RWPE2 (cell line): ENCODE data around the gene TSPAN4.
A peak's percentile ranks its signal among the peaks of the same experiment; 100 is the strongest.

ENCODE experiments used
- ATAC-seq: fragments of 200-7000 bp; cut with Tn5 transposase; 3 replicates; pipeline ENCODE4 v1.9.1; 2021; ENCODE audit warnings: low read depth
- DNase-seq: peaks from one replicate; pipeline ENCODE4 v3.0.0-alpha.2; 2020; ENCODE audit warnings: low spot score
- H3K27ac ChIP-seq: fragments of 450-650 bp; 2 replicates; pipeline ENCODE4 v1.5.1; 2017; ENCODE audit warnings: mild to moderate bottlenecking; ENCODE audit not compliant: poor library complexity, severe bottlenecking
- H3K27me3 ChIP-seq: fragments of 250-450 bp; sonication (Bioruptor Pico); 2 replicates; pipeline ENCODE4 v1.5.1; 2021; ENCODE audit warnings: mild to moderate bottlenecking, moderate library complexity; ENCODE audit not compliant: insufficient read depth, poor library complexity, severe bottlenecking
- H3K36me3 ChIP-seq: fragments of 250-450 bp; sonication (Bioruptor Pico); 2 replicates; pipeline ENCODE4 v1.5.1; 2020; ENCODE audit warnings: low read depth, mild to moderate bottlenecking, moderate library complexity
- H3K4me1 ChIP-seq: fragments of 250-450 bp; sonication (Bioruptor Pico); 2 replicates; pipeline ENCODE4 v1.5.1; 2021; ENCODE audit warnings: mild to moderate bottlenecking, moderate library complexity; ENCODE audit not compliant: insufficient read depth, poor library complexity, severe bottlenecking
- H3K4me3 ChIP-seq: fragments of 250-450 bp; sonication (Bioruptor Pico); 2 replicates; pipeline ENCODE4 v1.5.1; 2021; ENCODE audit warnings: mild to moderate bottlenecking, moderate library complexity; ENCODE audit not compliant: severe bottlenecking
- H3K9me3 ChIP-seq: fragments of 250-450 bp; sonication (Bioruptor Pico); 2 replicates; pipeline ENCODE4 v1.5.1; 2021; ENCODE audit warnings: mild to moderate bottlenecking, moderate library complexity; ENCODE audit not compliant: severe bottlenecking
- TF ChIP-seq, protein P1 (sequence below): fragments of 450-650 bp; IDR thresholded peaks from one replicate; pipeline ENCODE4 v1.5.1; 2017; ENCODE audit warnings: mild to moderate bottlenecking, moderate library complexity; ENCODE audit not compliant: poor library complexity, severe bottlenecking

Gene TSPAN4

DNA sequence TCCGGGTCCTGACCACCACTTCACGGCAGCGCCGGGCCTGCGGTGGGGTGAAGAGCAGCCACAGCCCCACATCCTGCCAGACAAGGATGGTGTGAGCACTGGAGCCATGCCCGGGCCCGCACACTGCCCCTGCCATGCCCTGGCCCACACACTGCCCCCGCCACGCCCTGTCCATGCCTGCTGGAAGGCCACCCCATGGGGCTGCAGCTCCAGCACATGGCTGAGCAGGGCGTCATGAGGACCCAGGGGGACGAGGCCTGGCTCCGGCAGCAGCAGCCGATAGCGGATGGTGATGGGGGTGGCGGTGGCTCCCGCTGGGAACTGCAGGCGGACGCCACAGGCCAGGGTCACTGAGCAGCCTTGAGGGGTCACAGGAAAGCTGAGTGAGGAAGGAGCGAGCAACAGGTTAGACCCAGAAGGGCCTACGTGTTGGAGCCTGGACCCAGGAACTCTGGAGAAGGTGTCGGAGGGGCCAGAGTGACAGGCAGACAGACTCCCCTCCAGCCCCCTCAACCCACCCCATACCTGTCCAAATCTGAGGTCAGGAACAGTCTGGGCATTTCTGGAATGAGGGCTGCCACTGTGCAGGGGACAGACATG lies 40.5 kb upstream of the TSPAN4 start:
- Histone ChIP-seq H3K27ac (no peak overlapping the region), H3K27me3 (no peaks in the 10 kb centered on the region), H3K4me1 (peaks cover 3% of the 10 kb centered on the region), H3K9me3 (no peaks in the 10 kb centered on the region), H3K4me3 (no peak overlapping the region), H3K36me3 (peaks cover 20% of the 10 kb centered on the region)
- ATAC-seq (no peak), DNase-seq (no peak)
- TF ChIP-seq, protein P1, sequence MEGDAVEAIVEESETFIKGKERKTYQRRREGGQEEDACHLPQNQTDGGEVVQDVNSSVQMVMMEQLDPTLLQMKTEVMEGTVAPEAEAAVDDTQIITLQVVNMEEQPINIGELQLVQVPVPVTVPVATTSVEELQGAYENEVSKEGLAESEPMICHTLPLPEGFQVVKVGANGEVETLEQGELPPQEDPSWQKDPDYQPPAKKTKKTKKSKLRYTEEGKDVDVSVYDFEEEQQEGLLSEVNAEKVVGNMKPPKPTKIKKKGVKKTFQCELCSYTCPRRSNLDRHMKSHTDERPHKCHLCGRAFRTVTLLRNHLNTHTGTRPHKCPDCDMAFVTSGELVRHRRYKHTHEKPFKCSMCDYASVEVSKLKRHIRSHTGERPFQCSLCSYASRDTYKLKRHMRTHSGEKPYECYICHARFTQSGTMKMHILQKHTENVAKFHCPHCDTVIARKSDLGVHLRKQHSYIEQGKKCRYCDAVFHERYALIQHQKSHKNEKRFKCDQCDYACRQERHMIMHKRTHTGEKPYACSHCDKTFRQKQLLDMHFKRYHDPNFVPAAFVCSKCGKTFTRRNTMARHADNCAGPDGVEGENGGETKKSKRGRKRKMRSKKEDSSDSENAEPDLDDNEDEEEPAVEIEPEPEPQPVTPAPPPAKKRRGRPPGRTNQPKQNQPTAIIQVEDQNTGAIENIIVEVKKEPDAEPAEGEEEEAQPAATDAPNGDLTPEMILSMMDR, result no peak

DNA sequence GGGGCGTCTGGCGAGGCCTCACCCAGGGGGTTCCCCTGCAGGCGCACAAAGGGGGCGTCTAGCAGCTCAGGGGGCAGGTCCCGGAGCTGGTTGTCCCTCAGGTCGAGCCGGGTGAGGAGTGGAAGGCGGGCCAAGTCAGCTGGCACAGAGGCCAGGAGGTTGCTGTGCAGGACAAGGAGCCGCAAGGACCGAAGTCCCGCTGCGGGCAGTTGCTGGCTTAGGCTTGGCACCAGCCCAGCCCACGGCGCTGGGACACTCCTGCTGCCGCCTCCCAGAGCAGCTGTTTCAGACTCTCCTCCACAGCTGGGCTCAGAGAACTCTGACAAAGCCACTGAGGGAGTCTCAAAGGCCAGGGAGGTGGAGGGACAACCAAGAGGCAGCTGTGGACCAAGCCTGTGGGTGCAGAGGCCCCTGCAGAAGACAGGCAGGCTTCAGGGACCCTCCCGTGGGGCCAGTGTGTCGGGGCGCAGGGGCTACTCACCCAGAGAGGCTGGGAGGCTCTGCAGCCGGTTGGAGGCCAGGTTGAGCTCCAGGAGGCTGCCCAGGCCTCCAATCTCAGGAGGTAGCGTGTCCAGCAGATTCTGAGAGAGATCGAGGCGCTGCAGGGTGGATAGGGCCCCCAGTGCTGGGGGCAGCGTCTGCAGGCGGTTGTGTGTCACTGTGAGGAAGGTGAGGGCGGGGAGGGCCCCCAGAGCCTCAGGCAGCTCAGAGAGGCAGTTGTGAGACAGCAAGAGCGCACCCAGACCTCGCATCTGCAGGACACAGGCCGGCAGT lies 39.8 kb upstream of the TSPAN4 start:
- H3K27me3 ChIP-seq, result no peaks in the 10 kb centered on the region
- H3K4me3 ChIP-seq, result no peak overlapping the region
- H3K36me3 ChIP-seq, result peaks cover 20% of the 10 kb centered on the region
- TF ChIP-seq, protein P1, result no peak
- no peaks in the 10 kb centered on the region for H3K9me3 ChIP-seq
- DNase-seq (no peak), ATAC-seq (no peak)
- no peak overlapping the region for H3K27ac ChIP-seq
- H3K4me1 ChIP-seq, result peaks cover 3% of the 10 kb centered on the region

DNA sequence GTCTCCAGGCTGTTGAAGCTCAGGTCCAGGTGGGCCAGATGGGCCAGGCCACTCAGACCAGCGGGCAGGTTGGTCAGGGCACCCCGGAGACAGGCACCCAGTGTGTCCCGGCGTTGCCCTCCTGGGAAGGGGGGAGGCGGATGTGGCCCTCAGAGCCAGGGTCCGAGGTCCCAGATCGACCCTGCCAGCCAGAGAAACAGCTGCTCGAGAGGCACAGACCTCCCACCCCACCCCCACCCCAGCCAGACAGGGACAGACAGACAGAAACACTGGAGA lies 39.2 kb upstream of the TSPAN4 start:
- peaks cover 3% of the 10 kb centered on the region for H3K4me1 ChIP-seq
- H3K27ac ChIP-seq, result no peak overlapping the region
- ATAC-seq (no peak), DNase-seq (no peak)
- TF ChIP-seq, protein P1, result no peak
- peaks cover 20% of the 10 kb centered on the region for H3K36me3 ChIP-seq
- no peak overlapping the region for H3K4me3 ChIP-seq
- no peaks in the 10 kb centered on the region for H3K9me3 ChIP-seq
- no peaks in the 10 kb centered on the region for H3K27me3 ChIP-seq

DNA sequence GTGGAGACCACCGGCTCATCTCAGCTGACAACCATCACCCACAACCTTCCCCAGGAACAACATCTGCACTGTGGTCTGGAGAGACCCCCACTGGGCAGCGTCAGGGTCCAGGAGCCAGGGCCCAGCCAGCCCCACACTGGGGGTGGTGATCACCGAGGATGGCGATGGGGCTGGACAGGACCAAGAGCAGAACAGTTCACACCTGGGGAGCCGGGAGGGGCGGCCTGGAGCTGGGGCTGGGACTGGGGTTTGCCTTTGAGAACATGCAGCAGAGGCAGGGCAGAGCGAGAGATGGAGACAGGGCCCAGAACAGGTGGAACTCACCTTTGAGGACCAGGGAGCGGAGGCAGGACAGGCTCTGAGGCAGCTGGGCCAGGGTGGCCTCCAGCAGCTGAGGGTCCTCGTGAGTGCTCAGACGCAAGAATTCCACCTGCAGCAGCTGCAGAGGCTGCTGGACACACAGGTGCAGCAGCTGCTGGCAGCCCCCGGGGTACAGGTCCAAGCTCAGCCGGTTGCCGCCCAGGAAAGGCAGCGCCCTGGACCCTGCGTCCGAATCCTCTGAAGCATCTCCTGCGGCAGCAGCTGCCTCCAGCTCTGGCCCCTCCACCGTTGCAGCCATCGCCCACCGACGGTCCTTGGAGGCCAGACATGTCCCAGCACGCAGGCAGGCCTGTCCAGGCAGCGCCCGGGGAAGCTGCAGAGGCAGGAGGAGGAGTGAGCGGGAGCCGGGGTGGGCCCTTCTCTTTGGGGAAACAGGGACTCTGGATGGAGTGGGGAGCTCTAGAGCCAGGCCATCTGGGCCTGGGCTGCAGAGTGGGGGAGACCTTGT lies 38.7 kb upstream of the TSPAN4 start:
- peaks cover 3% of the 10 kb centered on the region for H3K4me1 ChIP-seq
- H3K27ac ChIP-seq, result peak overlapping the region; percentile 71
- peak; percentile 36 for ATAC-seq
- peak overlapping the region; percentile 43 for H3K4me3 ChIP-seq
- H3K27me3 ChIP-seq, result no peaks in the 10 kb centered on the region
- TF ChIP-seq, protein P1, result no peak
- DNase-seq, result no peak
- H3K9me3 ChIP-seq, result no peaks in the 10 kb centered on the region
- peaks cover 20% of the 10 kb centered on the region for H3K36me3 ChIP-seq

DNA sequence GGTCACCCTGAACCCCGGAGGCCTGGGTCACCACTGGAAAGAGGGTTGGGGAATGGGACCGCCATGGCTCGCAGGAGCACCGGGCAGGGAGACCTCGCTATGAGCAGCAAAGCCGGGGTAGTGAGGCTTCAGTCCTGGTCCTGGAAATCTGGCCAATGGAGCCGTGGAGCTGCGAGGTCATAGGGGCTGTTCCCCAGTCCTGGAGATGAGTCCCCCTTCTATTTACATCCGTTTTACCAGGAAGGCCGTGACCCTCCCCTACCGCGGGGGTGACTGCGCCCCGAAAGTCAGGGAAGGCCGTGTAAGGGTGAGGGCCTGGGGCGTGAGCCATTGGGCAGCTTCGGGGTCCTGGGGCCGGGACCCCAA lies 38.1 kb upstream of the TSPAN4 start:
- no peaks in the 10 kb centered on the region for H3K27me3 ChIP-seq
- peak overlapping the region; percentile 43 for H3K4me3 ChIP-seq
- DNase-seq (no peak), ATAC-seq (no peak)
- TF ChIP-seq, protein P1, result no peak
- no peaks in the 10 kb centered on the region for H3K9me3 ChIP-seq
- peaks cover 20% of the 10 kb centered on the region for H3K36me3 ChIP-seq
- H3K4me1 ChIP-seq, result peaks cover 3% of the 10 kb centered on the region
- H3K27ac ChIP-seq, result peak overlapping the region; percentile 71
